MM.1S (cell line): ENCODE data around the gene LAMA3.

Experiments
- EZH2 ChIP-seq: fragments of 300-600 bp; sonication (generic); optimal IDR thresholded peaks from 2 replicates; pipeline ENCODE3; 2017; ENCODE audit warnings: low read depth, mild to moderate bottlenecking, antibody characterized with exemption, low read length, mixed read lengths
- EZH2phosphoT487 ChIP-seq: fragments of 300-600 bp; sonication (generic); IDR thresholded peaks from 2 replicates; pipeline ENCODE4 v1.6.1; 2018; ENCODE audit warnings: antibody characterized with exemption, low read length
- TF ChIP-seq, protein P1 (sequence below): fragments of 300-600 bp; sonication (generic); IDR thresholded peaks from 2 replicates; pipeline ENCODE4 v1.5.1; 2016; ENCODE audit warnings: antibody characterized with exemption, low read length, mixed read lengths

DNA sequence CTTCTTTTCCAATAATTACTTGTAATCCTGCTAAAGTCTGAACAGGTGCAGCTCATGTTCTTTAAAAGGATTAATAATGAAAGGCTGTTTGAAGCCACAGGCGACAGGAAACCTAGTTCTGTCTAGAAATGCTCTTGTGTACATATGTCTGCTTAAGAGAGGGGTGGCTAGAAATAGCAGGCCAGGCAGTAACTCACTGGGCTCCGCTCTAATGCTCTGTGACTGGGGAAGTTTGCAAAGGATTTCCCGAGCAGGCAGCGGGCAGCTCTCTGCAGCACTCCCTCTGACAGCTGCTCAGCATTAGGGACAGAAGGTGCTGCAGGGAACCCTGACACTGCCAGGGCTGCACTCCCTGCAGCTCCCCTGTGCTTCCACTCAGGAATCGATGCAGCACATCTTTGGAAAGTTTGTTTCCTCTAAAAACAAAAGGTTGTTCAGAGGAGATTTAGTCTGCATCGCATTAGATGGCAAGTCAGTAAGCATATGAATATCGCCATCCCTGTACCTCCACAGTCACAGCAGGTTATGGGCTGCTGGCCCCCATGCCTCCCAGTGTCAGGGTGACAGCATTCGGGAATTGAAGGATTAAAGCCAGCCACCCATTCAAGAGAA lies 292.2 kb downstream of the LAMA3 start:
- TF ChIP-seq, protein P1, sequence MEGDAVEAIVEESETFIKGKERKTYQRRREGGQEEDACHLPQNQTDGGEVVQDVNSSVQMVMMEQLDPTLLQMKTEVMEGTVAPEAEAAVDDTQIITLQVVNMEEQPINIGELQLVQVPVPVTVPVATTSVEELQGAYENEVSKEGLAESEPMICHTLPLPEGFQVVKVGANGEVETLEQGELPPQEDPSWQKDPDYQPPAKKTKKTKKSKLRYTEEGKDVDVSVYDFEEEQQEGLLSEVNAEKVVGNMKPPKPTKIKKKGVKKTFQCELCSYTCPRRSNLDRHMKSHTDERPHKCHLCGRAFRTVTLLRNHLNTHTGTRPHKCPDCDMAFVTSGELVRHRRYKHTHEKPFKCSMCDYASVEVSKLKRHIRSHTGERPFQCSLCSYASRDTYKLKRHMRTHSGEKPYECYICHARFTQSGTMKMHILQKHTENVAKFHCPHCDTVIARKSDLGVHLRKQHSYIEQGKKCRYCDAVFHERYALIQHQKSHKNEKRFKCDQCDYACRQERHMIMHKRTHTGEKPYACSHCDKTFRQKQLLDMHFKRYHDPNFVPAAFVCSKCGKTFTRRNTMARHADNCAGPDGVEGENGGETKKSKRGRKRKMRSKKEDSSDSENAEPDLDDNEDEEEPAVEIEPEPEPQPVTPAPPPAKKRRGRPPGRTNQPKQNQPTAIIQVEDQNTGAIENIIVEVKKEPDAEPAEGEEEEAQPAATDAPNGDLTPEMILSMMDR = no peak
- TF ChIP-seq EZH2phosphoT487 (no peak), EZH2 (no peak)
